ENCODE results near the gene NFIA.

- TF ChIP-seq CTCF (conservative IDR thresholded peaks at IDR 0.05 in 1 of 2, IDR thresholded peaks at IDR 0.05 in 1 of 2; ENCODE audit: low read depth in 1 of 2, low read length in 2 of 2): no peak
- no peak for TF ChIP-seq EZH2 (IDR thresholded peaks at IDR 0.05; ENCODE audit: low read length, missing control alignments)
These were observed 316.8 kb downstream of the NFIA start for GRCh38 chr1:61399199-61399598.

Data from fibroblast of lung (primary cell).